ENCODE data around the gene KLRG1.

DNA sequence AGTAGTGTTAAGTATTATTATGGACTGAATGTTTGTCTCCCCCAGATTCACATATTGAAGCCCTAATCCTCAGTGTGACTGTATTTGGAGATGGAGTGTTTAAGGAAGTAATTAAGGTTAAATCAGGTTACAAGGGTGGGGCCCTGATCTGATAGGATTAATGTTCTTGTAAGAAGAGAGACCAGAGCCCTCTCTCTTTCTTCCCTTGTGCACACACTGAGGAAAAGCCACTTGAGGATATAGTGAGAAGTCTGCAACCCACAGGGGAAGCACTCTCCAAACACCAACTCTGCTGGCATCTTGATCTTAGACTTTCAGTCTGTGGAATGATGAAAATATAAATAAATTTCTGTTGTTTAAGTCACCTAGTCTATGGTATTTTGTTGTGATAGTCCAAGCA, 2.2 kb upstream of the KLRG1 start:
- TF ChIP-seq PAX5 (IDR thresholded peaks at IDR 0.05; ENCODE audit: insufficient read depth, low read length, severe bottlenecking) (no peak), POLR2A (IDR thresholded peaks at IDR 0.05; ENCODE audit: low read depth, low read length) (no peak), POLR2AphosphoS5 (IDR thresholded peaks at IDR 0.05; ENCODE audit: low read depth, low read length) (no peak)

All from GM12891 (cell line).